NCI-H82 (cell line): ENCODE results near the gene EBNA1BP2.
"Not testable (repeated sequence)": the region's sequence is repeated elsewhere in the genome, so short reads cannot be mapped to it uniquely, and the experiment has no call there.

ENCODE experiments used
- DNase-seq: peaks from one replicate; lab custom pipeline; 2025; lab: John Stamatoyannopoulos, UW

The EBNA1BP2 gene

DNA sequence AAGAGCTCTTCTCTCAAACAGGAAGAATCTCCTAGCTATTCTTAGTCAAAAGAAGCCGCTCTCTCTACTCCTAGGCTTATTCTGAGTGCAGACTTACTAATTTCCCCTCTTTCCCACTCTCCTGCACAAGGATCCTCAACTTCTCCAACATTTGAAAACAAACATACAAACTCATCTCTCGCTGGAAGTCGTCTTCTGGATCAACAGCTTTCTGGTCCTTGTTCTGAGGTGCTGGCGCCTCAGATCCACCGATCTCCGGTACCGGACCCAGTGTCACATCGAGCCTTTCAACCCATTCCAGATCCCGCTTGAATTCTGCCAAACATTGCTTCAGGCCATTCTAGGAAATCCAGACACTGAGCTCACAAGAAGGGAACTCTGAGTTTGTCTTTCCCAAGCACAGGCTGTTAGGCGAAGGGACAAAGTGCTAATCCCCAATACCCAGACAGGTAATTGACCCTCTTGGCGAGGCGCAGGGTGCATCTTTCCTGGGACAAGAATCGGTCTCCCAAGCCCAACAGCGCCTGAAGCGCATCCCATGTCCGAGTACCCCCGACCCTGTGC, 696 bp downstream of the EBNA1BP2 start:
- peak; percentile 42 for DNase-seq

- DNase-seq: no peak
Observed at GRCh38 chr1:43165765-43166164, 6.3 kb downstream of the EBNA1BP2 start.

DNA sequence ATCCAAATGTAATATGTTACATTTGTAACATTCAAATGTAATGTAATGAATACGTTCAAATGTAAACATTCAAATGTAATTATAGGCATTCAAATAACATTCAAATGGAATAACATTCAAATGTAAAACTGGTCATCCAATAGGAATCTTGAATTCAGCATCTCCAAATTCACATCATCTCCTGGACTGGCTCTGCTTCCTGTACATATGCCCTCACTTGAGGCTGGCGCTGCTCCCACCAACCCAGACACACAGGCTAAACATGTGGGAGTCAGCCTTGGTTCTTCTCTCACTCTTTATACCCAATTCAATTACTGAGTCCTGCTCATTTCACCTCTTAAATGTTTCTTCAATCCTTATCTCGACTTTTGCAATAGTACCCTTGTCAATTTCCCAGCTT, 6.9 kb downstream of the EBNA1BP2 start:
- DNase-seq: no peak

GRCh38 chr1:43156026-43156425, 16.1 kb downstream of the EBNA1BP2 start:
- no peak for DNase-seq

DNA sequence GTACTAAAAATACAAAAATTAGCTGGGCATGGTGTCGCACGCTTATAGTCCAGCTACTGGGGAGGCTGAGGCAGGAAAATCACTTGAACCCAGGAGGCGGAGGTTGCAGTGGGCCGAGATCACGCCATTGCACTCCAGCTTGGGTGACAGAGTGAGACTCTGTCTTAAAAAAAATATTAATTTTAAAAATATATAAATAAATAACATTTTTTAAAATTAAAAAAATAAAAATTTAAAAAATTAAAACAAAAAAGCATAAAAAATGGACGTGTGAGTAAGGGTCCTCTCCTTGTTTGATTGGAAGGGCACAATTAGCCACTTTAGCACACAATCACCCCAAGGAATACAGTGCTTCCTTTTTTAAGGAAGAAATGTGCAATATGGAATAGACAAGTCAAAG, 18.6 kb downstream of the EBNA1BP2 start:
- DNase-seq: no peak

GRCh38 chr1:43152866-43153265, 19.2 kb downstream of the EBNA1BP2 start:
- no peak for DNase-seq

DNA sequence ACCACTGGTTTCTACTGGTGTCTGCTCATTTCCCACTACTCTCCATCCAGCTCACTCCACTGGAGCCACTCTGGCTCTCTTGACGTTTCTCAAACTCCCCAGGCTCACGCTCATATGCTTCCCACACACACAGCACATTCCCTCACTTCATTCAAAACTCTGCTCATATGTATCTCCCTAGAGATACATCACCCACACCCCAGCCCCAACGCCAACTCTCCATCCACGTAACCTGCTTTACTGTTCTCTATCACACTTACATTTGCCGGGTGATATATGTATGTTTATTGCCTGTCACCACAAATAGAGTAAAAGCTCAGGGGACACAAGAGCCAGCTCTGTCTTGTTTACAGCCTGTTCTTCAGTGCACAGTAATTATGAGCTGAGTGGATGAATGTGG, 22.2 kb downstream of the EBNA1BP2 start:
- no peak for DNase-seq

- DNase-seq: peak; percentile 91
Observed at GRCh38 chr1:43147625-43148327, 24.3 kb downstream of the EBNA1BP2 start.

- no peak for DNase-seq
Observed at GRCh38 chr1:43144237-43144636, 27.9 kb downstream of the EBNA1BP2 start.

- DNase-seq: peak; percentile 42
Observed at GRCh38 chr1:43143441-43143888, 28.6 kb downstream of the EBNA1BP2 start.

DNA sequence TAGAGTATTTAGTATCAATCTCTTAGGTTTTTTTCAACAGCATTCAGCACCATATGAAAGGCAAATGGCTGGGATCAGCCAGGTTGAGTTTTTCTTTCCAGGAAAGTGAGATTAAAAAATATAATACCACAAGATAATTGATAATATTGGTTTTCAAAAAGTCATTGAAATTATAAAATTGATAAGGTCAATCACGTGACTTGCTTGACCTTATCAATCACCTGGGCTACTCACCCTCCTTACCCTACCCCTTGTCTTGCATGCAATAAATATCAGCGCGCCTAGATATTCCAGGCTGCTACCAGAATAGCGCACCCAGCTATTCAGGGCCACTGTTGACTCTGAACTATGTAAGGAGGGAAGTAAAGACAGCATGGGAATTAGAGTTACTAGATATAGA, 31.5 kb downstream of the EBNA1BP2 start:
- no peak for DNase-seq

GRCh38 chr1:43140010-43140409, 32.1 kb downstream of the EBNA1BP2 start:
- no peak for DNase-seq

DNA sequence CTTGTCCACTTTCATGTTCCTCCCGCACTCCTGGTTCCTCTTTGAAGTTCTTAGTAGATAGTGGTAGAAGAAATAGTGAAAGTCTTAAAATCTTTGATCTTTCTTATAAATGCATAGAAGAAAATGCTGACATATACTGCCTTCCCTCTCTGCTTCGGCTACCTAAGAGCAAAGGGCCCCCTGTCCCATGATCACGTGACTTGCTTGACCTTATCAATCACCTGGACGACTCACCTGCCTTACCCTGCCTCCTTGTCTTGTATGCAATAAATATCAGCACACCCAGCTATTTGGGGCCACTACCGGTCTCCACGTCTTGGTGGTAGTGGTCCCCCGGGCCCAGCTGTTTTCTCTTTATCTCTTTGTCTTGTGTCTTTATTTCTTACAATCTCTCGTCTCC, 32.8 kb downstream of the EBNA1BP2 start:
- DNase-seq: not testable (repeated sequence)

DNA sequence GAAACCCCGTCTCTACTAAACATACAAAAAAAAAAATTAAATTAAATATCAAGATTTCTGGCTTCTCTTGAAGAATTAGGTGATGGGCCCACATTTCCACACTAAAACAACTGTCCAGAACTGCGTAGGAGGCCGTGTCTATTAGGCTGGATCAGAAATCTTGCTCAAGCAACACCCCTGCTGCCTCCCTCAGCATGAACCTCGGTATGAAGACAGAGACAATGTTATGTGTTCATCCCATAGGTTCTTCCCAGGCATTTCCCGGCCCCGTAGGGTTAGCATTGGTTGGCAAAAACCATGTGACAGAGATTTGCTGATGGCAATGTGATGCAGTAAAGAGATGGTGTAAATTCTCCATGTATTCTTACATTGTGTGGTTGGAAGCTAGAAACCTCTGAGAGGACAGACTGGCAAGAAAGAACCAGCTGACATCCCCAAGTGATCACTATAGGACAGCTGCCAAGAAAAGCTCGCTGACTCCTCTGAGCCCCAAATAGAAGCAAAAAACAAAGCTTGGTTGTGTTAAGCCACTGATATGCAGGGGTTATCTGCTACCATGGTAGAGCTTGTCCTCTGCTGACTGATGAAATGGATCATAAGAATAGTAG, 34.5 kb downstream of the EBNA1BP2 start:
- no peak for DNase-seq

GRCh38 chr1:43135857-43136781, 36.0 kb downstream of the EBNA1BP2 start:
- no peak for DNase-seq

DNA sequence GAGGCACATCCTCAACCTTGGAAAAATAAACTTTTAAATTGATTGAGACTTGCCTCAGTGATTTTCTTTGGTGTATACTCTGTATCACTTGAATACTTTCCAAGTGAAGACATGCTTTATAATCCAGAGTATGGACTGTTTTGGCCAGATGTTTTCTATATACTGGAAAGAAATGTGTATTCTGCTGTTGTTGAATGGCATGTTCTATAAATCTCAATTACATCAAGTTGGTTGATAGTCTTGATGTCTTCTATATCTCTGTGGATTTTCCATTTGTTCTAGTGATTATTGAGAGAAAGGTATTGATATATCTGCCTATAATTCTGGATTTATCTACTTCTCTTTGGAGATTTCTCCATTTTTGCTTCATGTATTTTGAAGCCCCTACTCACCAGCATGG, 37.5 kb downstream of the EBNA1BP2 start:
- no peak for DNase-seq

GRCh38 chr1:43134068-43134467, 38.0 kb downstream of the EBNA1BP2 start:
- DNase-seq: no peak

- DNase-seq: no peak
Observed at GRCh38 chr1:43129426-43129825, 42.7 kb downstream of the EBNA1BP2 start.

DNA sequence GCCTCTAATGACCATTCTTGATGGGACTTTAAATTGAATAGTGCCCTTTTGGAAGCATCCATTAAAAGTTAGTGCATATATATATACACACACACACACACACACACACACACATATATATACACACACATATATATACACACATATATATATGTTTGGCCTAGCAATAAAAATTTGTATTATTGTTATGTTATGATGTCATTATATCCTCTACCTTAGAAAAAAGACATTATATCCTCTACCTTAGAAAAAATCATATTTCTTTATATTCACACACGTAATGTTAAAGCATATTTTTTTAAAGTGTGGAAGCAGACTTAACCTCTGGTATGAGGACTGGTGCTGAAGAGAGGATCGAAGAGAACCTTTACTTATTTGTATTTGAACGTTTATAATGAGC, 43.3 kb downstream of the EBNA1BP2 start:
- DNase-seq: no peak

DNA sequence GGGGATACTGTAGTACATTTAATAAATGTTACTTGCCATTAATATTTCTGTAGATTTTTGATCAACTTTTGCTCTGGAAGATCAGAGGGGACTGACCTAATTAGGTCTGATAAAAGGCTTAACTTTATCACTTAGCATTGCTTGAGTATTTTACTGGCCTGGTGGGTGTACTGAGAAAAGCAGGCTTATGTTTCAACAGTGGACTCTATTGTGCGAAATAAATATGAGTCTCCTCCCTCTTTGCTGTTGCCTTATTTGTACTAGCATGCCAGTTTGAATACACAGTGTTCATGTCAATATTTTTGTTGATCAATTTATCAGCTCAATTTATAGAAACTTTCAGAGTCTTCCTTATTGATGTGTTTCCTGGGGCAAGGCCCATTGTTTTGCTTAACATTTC, 49.1 kb downstream of the EBNA1BP2 start:
- peak; percentile 26 for DNase-seq

DNA sequence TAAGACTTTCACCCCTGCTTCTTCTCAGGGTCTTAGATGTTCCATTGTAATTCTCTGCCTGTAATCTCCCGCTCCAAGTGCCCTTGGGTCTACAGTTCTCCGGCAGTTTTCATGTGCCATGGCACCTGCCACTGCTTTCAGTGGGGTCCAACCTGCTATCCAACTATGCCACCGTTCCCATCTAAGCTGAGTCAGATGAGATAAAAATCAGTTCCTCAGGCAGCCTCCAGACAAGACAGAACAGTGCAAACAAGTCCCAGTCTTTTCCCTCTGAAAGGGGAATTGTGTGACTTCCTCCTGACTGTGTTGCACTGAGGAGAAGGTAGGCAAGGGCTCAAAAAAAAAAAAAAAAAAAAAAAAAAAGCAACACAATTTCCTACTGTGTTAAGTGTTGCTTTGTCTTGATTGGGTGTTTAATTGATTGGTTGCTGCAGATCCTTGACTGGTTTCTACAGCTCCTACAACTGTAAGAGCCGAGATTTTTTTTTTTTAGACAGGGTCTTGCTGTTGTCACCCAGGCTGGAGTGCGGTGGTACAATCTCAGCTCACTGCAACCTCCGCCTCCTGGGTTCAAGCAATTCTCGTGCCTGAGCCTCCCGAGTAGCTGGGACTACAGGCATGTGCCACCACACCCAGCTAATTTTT, 50.7 kb downstream of the EBNA1BP2 start:
- DNase-seq: peak; percentile 17
